K562 (cell line): Measurements from ENCODE around the gene SBNO1. TPM values are rescaled to one million over a fixed set of nuclear protein-coding genes. Genes with fewer than 3 reads are reported as not detected.

Source experiments
- ADNP ChIP-seq: fragments of 200-800 bp; sonication (Bioruptor generic); IDR thresholded peaks from 2 replicates; pipeline ENCODE4 v1.6.1; 2016; ENCODE audit warnings: missing genetic modification characterization, missing compliant biosample characterization
- ETV5 ChIP-seq: sonication (generic); formaldehyde crosslinking; IDR thresholded peaks from 2 replicates; pipeline ENCODE4 v1.4.0; 2020; ENCODE audit warnings: low read depth, mild to moderate bottlenecking, missing genetic modification reagents
- HNRNPK ChIP-seq: fragments of 200-400 bp; formaldehyde crosslinking; IDR thresholded peaks from one replicate; pipeline ENCODE4 v1.6.1; 2018; ENCODE audit warnings: mild to moderate bottlenecking, low read depth, low read length; ENCODE audit not compliant: poor library complexity, severe bottlenecking
- MTF1 ChIP-seq: fragments of 250-450 bp; sonication (Bioruptor Pico); IDR thresholded peaks from 2 replicates; pipeline ENCODE4 v1.9.0; 2021; ENCODE audit warnings: moderate library complexity, mild to moderate bottlenecking, inconsistent platforms, borderline replicate concordance
- NCOA4 ChIP-seq: fragments of 450-650 bp; IDR thresholded peaks from 2 replicates; pipeline ENCODE4 v1.6.1; 2018; ENCODE audit warnings: mild to moderate bottlenecking; ENCODE audit not compliant: partially characterized antibody
- NFIX ChIP-seq: fragments of 250-450 bp; sonication (Bioruptor Pico); IDR thresholded peaks from 2 replicates; pipeline ENCODE4 v1.4.0; 2020; ENCODE audit warnings: low read depth, mild to moderate bottlenecking, moderate library complexity
- POLR2H ChIP-seq: IDR thresholded peaks from 2 replicates; pipeline ENCODE4 v1.6.1; 2016; ENCODE audit warnings: missing genetic modification characterization, low read depth, mild to moderate bottlenecking, control low read depth, missing compliant biosample characterization, moderate library complexity
- TCF3 ChIP-seq: sonication (generic); formaldehyde crosslinking; IDR thresholded peaks from 2 replicates; pipeline ENCODE4 v1.4.0; 2020; ENCODE audit warnings: mild to moderate bottlenecking, missing genetic modification reagents
- THRAP3 ChIP-seq: fragments of 450-650 bp; IDR thresholded peaks from 2 replicates; pipeline ENCODE4 v1.6.1; 2016; ENCODE audit warnings: mild to moderate bottlenecking, inconsistent platforms, borderline replicate concordance
- ZNF184 ChIP-seq: sonication (generic); formaldehyde crosslinking; IDR thresholded peaks from 2 replicates; pipeline ENCODE4 v1.5.0; 2020; ENCODE audit warnings: missing genetic modification reagents
- polyA plus RNA-seq, 8 experiments: library from polyadenylated mRNA; depleted of rRNA in 4 of 8; stranded (reverse) in 5 of 8; unstranded in 3 of 8; fragments of >200 nt; fragmentation: Nextera tagmentation in 2 of 8; fragmentation: Illumina TruSeq in 1 of 8; extraction: Ambion mirVana in 2 of 8; extraction: Trizol in 1 of 8; gene quantifications; 2 replicates each; pipeline versions ENCODE4 v1.2.1 to v1.2.3, GENCODE V29; 2011 to 2014; ENCODE audit warnings: inconsistent platforms in 1 of 8, missing spikeins in 1 of 8
- total RNA-seq, 7 experiments: library from RNA; depleted of rRNA in 6 of 7; stranded (reverse); fragments of >200 nt in 6 of 7; fragmentation: Illumina TruSeq in 2 of 7; extraction: Trizol in 2 of 7; gene quantifications; 2 replicates each; pipeline versions ENCODE4 v1.2.1 to v1.2.3, GENCODE V29; 2011 to 2021; ENCODE audit warnings: low replicate concordance in 1 of 7
- TF ChIP-seq, protein P1 (sequence below), 2 experiments: fragments of 450-650 bp in 1 of 2; sonication (generic) in 1 of 2; formaldehyde crosslinking in 1 of 2; IDR thresholded peaks; 2 replicates each; pipeline versions ENCODE4 v1.7.1 to v1.9.0; 2016 to 2022; ENCODE audit warnings: inconsistent platforms in 1 of 2, mild to moderate bottlenecking in 1 of 2, missing genetic modification reagents in 1 of 2
- TF ChIP-seq, protein P2 (sequence below): sonication (generic); formaldehyde crosslinking; IDR thresholded peaks from 2 replicates; pipeline ENCODE4 v1.9.0; 2022; ENCODE audit warnings: mild to moderate bottlenecking, missing genetic modification reagents
- TF ChIP-seq, protein P3 (sequence below): fragments of 450-650 bp; formaldehyde crosslinking; IDR thresholded peaks from 2 replicates; pipeline ENCODE4 v1.4.0; 2020; ENCODE audit warnings: mild to moderate bottlenecking, moderate library complexity
- TF ChIP-seq, protein P4 (sequence below): fragments of 450-650 bp; formaldehyde crosslinking; IDR thresholded peaks from 2 replicates; pipeline ENCODE4 v1.4.0; 2022; ENCODE audit warnings: mild to moderate bottlenecking, moderate library complexity

SBNO1 gene
- total and polyA plus RNA-seq, 9 of the 15 experiments (the other 6 are each of a cell fraction or from before 2014, with no cell fraction given): 14.9 to 77.1 (median 35.9) TPM

DNA sequence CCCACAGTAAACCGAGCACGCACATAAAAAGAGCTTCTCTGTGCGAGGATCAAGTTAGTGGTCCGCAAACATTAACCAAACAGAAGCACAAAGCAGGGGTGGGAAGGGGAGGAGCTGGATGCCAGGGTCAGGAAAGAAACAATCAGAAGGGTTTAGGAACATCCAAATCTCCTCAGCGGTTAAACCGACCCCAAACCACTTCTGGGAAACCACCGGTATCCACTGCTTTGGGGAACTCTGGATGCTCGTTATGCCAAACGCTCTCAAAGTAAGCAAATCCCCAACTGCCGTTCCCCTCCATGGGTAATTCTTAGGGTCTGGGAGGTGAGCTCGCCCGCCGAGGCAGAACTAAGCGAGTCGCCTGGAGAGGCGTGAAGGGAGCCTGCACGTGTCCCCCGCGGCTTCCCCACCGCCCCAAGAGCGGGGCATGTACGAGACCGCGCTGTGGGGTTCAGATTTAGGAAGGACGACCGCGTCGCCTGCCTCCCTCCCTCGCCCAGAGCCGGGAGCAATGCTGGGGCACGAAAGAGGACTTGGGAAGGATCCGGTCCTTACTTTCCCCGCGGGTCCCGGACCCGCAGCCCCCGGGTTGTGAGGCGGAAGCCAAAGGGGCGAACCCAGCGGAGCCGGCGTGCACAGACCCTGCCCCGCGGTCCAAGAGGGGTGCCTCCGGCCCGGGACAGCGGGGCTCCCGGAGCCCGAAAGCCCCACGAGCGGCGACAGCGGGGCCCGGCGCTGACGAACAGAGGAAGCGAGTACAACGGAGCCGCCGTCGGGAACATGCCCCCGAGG lies 711 bp downstream of the SBNO1 start (continued):
- TF ChIP-seq, protein P1, sequence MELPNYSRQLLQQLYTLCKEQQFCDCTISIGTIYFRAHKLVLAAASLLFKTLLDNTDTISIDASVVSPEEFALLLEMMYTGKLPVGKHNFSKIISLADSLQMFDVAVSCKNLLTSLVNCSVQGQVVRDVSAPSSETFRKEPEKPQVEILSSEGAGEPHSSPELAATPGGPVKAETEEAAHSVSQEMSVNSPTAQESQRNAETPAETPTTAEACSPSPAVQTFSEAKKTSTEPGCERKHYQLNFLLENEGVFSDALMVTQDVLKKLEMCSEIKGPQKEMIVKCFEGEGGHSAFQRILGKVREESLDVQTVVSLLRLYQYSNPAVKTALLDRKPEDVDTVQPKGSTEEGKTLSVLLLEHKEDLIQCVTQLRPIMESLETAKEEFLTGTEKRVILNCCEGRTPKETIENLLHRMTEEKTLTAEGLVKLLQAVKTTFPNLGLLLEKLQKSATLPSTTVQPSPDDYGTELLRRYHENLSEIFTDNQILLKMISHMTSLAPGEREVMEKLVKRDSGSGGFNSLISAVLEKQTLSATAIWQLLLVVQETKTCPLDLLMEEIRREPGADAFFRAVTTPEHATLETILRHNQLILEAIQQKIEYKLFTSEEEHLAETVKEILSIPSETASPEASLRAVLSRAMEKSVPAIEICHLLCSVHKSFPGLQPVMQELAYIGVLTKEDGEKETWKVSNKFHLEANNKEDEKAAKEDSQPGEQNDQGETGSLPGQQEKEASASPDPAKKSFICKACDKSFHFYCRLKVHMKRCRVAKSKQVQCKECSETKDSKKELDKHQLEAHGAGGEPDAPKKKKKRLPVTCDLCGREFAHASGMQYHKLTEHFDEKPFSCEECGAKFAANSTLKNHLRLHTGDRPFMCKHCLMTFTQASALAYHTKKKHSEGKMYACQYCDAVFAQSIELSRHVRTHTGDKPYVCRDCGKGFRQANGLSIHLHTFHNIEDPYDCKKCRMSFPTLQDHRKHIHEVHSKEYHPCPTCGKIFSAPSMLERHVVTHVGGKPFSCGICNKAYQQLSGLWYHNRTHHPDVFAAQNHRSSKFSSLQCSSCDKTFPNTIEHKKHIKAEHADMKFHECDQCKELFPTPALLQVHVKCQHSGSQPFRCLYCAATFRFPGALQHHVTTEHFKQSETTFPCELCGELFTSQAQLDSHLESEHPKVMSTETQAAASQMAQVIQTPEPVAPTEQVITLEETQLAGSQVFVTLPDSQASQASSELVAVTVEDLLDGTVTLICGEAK (IDR thresholded peaks at IDR 0.05): 0 out of 2 replicates have a peak, but pooled peaks have one; percentile 21
- TF ChIP-seq, protein P1 (CRISPR knock-in tag; IDR thresholded peaks at IDR 0.05): no peak
- TF ChIP-seq, protein P2, sequence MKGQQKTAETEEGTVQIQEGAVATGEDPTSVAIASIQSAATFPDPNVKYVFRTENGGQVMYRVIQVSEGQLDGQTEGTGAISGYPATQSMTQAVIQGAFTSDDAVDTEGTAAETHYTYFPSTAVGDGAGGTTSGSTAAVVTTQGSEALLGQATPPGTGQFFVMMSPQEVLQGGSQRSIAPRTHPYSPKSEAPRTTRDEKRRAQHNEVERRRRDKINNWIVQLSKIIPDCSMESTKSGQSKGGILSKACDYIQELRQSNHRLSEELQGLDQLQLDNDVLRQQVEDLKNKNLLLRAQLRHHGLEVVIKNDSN: 0 out of 2 replicates have a peak, but pooled peaks have one; percentile 35
- TF ChIP-seq TCF3 (CRISPR knock-in tag) (no peak), HNRNPK (no peak), MTF1 (CRISPR knock-in tag) (no peak), NFIX (CRISPR knock-in tag) (no peak), ZNF184 (CRISPR knock-in tag) (no peak), ADNP (tag) (no peak), NCOA4 (no peak), ETV5 (CRISPR knock-in tag) (0 out of 2 replicates have a peak, but pooled peaks have one; percentile 9), THRAP3 (no peak), POLR2H (no peak)
- TF ChIP-seq, protein P3, sequence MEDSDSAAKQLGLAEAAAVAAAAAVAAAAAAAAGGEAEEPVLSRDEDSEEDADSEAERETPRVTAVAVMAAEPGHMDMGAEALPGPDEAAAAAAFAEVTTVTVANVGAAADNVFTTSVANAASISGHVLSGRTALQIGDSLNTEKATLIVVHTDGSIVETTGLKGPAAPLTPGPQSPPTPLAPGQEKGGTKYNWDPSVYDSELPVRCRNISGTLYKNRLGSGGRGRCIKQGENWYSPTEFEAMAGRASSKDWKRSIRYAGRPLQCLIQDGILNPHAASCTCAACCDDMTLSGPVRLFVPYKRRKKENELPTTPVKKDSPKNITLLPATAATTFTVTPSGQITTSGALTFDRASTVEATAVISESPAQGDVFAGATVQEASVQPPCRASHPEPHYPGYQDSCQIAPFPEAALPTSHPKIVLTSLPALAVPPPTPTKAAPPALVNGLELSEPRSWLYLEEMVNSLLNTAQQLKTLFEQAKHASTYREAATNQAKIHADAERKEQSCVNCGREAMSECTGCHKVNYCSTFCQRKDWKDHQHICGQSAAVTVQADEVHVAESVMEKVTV: no peak
- TF ChIP-seq, protein P4, sequence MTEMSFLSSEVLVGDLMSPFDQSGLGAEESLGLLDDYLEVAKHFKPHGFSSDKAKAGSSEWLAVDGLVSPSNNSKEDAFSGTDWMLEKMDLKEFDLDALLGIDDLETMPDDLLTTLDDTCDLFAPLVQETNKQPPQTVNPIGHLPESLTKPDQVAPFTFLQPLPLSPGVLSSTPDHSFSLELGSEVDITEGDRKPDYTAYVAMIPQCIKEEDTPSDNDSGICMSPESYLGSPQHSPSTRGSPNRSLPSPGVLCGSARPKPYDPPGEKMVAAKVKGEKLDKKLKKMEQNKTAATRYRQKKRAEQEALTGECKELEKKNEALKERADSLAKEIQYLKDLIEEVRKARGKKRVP (CRISPR knock-in tag): no peak
